HG02970 (cell line): ENCODE data around the gene BRD4.

Experiments
- ATAC-seq: cut with Tn5 transposase; IDR thresholded peaks from one replicate; pipeline ENCODE4 v1.9.1; 2021; ENCODE audit warnings: mild to moderate bottlenecking, moderate library complexity, moderate number of reproducible peaks; ENCODE audit not compliant: unreplicated experiment, low FRiP score

The BRD4 gene

GRCh38 chr19:15274477-15274876 lies 57.9 kb downstream of the BRD4 start:
- ATAC-seq = no peak

GRCh38 chr19:15269806-15270205 lies 62.5 kb downstream of the BRD4 start:
- ATAC-seq = no peak

GRCh38 chr19:15268928-15269253 lies 63.4 kb downstream of the BRD4 start:
- ATAC-seq = no peak

- no peak for ATAC-seq
These were observed 64.0 kb downstream of the BRD4 start for GRCh38 chr19:15268192-15268927.

GRCh38 chr19:15266683-15267082 lies 65.7 kb downstream of the BRD4 start:
- no peak for ATAC-seq

- ATAC-seq = no peak
These were observed 66.5 kb downstream of the BRD4 start for GRCh38 chr19:15265850-15266248.

- no peak for ATAC-seq
These were observed 67.0 kb downstream of the BRD4 start for GRCh38 chr19:15265214-15265849.

GRCh38 chr19:15264933-15265206 lies 67.5 kb downstream of the BRD4 start:
- no peak for ATAC-seq

- no peak for ATAC-seq
These were observed 68.0 kb downstream of the BRD4 start for GRCh38 chr19:15264061-15264932.

- ATAC-seq = no peak
These were observed 68.9 kb downstream of the BRD4 start for GRCh38 chr19:15263361-15263985.

- ATAC-seq = no peak
These were observed 70.3 kb downstream of the BRD4 start for GRCh38 chr19:15262011-15262410.

- no peak for ATAC-seq
These were observed 71.4 kb downstream of the BRD4 start for GRCh38 chr19:15260939-15261338.

GRCh38 chr19:15259907-15260306 lies 72.4 kb downstream of the BRD4 start:
- ATAC-seq = no peak

GRCh38 chr19:15257782-15258181 lies 74.6 kb downstream of the BRD4 start:
- no peak for ATAC-seq

- ATAC-seq = no peak
These were observed 75.5 kb downstream of the BRD4 start for GRCh38 chr19:15256708-15257331.

GRCh38 chr19:15255359-15255990 lies 76.9 kb downstream of the BRD4 start:
- no peak for ATAC-seq

GRCh38 chr19:15254547-15254946 lies 77.8 kb downstream of the BRD4 start:
- ATAC-seq = no peak

- ATAC-seq = no peak
These were observed 78.8 kb downstream of the BRD4 start for GRCh38 chr19:15253513-15253912.

- no peak for ATAC-seq
These were observed 79.3 kb downstream of the BRD4 start for GRCh38 chr19:15253061-15253460.

- ATAC-seq = no peak
These were observed 79.8 kb downstream of the BRD4 start for GRCh38 chr19:15252398-15253018.
